Daoy (cell line): ENCODE data around the gene CACNA1D. TPM values are rescaled to one million over a fixed set of nuclear protein-coding genes. Genes with fewer than 3 reads are reported as not detected.

Source experiments
- DNase-seq: peaks from one replicate; pipeline ENCODE4 v3.0.0-alpha.2; 2015; ENCODE audit warnings: low read depth
- total RNA-seq: library from RNA; depleted of rRNA; stranded (reverse); fragments of >200 nt; shearing (Covaris generic); gene quantifications from 2 replicates; pipeline ENCODE4 v1.2.3, GENCODE V29; 2014

The CACNA1D gene
- total RNA-seq, 1 experiment from 2014 or later, result 1.4 TPM

DNA sequence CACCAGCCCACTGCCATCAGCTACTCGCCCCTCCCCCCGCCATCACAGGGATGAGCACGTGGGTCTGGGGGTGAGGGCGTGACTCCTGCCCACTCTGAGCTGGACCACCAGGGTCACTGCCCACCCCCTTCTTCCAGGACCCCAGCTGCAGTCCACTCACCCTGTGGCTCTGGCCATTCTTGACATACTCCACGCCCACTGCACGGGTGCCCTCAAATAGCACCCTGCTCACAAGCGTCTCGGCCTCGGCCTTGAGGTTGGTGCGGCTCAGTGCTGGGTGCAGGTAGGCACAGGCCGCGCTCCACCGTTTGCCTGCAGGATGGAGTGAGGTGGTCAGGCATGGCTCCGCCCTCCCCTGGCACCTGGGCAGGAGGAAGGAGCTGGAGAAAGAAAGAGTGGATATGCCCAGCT, 327.9 kb downstream of the CACNA1D start:
- DNase-seq, result no peak

DNA sequence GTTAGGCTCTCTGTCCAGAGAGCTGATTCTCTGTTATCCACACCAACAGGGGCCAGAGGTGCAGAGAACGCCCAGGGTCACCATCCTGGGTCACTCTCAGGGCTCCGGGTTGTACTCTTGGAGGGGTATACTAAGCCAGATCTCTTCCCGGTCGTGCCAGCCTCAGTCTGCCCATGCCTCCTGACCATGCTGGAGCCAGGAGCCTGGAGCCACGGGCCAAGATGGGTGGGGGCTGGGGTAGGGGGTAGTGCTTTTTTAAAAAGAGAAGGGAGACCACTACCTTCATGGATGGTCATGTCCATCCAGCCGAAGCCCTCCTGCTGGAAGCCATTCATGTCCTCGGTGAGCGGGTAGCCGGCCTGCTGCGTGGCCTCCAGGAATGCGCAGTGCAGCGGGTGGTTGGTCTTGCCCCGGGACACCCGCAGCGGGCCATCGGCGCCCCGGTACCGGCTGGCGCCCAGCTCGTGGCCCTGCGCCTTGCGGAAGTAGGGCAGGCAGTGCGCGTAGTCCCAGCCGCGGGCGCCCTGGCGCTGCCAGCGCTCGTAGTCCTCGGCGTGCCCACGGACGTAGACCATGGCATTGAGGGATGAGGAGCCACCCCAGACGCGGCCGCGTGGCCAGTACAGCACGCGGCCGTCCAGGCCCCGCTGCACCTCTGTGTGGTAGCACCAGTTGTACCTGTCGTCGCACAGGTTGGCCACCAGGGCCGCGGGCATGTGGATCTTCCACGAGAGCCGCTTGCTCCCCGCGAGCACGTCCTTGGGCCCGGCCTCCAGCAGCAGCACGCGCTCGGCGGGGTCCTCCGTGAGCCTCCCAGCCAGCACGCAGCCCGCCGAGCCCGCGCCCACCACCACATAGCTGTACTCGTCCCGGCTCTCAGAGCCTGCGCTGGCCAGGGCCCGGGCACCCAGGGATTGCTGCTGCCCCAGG, 328.9 kb downstream of the CACNA1D start:
- DNase-seq, result no peak

DNA sequence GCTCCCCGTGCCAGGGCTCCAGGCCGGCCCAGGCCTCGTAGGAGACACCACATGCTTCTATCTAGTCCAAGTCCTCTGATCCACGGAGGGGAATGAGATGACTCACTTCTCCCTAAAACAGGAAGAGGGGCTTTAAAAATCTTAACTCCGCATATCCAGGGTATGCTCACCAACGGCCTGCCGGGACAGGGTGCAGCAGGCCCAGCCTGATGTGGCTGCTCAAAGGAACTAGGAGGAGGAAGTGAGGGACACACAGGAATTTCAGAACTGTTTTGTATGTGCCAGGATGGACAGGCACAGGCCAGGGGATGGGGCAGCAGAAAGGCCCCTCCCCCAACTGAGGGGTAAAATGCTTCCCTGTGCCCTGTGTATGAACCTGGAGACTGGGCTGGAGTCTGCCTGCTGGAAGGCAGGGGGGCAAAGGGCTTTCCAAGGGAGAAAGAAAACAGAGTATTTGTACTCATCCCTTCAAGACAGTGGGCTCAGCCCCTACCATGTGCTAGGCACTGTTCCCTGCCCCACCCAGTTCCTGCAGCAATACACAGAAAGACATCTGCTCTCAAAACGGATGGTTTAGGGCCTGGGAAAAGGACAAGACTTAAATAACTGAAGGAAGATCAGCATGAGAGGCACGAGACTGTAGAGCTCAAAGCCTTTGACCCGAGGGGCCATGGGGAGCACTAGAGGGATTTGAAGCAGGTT, 329.7 kb downstream of the CACNA1D start:
- DNase-seq, result no peak

DNA sequence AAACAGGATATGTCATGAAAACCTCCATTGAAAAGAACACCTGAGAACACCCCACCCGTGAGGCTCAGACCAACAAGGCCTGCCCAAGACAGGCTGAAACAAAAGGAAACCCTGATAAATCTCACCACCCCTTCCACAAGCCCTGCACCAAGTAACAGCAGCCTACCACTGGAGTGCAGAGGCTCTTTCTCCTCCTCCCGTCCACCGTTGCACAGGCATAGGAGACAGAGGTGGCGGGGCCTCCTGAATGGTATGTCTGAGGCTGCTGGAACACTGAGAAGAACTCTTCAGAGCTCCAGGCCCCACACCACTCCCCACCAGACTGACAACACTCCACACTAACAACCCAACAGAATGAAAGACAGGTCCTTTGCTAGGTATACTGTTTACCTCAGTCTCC, 330.4 kb downstream of the CACNA1D start:
- DNase-seq, result no peak

DNA sequence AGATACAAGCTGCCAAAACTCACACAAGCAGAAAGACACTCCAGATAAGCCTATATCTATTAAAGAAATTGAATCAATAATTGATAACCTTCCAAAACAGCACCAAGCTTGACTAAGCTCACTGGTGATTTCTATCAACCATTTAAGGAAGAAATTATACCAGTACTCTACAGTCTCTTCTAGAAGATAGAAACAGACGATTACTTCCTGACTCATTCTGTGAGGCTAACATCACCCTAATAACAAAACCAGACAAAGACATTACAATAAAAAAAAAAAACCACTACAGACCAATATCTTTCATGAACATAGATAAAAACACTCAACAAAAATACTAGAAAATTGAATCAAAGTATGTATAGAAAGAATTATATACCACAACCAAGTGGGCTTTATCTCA, 331.6 kb downstream of the CACNA1D start:
- DNase-seq, result no peak

DNA sequence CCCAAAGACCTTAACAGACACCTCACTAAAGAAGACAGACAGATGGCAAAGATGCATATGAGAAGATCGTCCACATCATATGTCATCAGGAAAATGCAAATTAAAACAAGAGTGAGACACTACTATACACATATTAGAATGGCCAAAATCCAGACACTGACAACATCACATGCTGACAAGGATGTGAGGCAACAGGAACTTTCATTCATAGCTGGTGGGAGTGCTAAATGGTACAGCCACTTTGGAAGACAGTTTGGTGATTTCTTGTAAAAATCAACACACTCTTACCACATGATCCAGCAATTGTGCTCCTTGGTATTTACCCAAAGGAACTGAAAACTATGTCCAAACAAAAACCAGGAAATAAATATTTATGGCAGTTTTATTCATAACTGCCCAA, 334.2 kb downstream of the CACNA1D start:
- no peak for DNase-seq

DNA sequence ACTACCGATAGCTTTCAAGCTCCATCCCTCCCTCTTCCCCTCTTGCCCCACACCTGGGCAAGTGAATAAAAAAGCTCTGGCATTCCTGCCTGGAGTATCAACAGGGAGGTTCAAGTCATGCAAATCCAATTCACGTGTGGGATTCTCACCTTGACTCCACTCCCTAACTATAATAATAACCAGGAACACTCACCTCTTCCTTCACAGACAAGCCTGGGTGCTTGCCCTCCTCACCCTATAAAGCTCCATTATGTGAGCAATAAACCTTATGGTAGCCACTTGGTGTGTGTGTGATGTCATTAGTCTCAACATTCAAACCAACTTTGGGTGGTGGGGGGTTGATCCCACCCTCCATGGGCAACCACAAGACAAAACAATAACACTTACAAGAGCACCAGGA, 335.2 kb downstream of the CACNA1D start:
- no peak for DNase-seq

DNA sequence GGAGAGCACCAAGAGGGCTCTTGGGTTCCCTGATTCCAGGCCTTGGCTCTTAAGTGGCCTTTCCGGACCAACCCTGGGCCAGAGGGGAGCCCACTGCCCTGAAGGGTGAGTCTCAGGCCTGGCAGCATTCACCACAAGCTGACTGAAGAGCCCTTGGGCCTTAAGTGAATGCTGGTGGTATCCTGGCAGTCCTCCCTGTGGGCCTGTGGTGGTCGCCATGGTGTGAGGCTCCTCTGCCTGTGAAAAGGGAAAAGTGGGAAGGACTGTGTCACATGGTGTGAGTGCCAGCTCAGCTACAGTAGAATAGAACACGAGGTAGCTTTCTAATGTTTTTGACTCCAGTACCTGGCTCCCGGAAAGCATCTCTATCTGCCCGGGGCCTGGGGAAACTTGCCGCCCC, 336.5 kb downstream of the CACNA1D start:
- DNase-seq, result no peak

DNA sequence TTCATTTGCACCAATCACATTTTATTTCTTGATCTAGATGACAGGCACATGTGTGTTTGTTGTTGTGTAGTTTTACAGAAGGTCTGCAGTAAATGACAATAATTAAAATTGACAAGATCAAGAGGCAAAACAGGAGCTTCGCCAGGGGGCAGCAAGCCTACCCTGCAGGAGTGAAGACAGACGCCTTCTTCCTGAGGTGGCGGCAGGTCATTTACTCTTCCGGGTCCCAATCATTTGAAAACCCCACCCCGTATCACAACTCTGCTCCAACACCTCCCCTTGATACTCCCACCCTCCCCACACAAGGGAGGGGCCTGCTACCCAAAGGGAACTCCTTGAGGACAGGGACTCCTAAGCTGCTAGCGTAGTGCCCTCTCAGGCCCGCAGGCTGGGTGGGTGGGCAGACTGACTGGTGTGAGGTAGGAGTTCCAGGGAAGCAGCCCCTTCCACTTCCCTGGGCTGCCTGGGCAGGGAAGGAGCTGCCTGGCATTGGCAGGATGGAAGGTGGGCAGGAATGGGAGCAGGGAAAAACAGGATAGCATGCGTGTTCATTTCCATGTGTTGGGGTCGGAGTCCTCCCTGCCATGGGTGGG, 338.7 kb downstream of the CACNA1D start:
- no peak for DNase-seq

DNA sequence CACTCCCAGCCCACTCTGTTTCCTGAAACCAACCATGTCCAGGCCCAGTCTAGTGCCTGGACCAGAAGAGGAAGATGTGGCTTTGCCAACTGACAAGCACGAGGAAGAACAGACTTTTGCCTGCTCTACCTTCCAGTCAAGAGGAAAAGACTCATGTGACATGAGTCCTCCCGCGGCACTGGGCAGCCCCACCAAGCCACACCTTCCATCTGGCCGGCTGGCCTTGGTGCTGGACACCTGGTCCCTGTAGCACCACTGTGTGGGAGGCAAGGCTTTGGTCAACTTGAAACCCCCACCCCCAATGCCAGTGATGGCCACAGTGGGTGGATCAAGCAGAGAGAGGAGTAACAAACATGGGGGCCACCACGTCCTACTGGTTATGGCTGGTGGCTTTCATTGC, 339.3 kb downstream of the CACNA1D start:
- no peak for DNase-seq

DNA sequence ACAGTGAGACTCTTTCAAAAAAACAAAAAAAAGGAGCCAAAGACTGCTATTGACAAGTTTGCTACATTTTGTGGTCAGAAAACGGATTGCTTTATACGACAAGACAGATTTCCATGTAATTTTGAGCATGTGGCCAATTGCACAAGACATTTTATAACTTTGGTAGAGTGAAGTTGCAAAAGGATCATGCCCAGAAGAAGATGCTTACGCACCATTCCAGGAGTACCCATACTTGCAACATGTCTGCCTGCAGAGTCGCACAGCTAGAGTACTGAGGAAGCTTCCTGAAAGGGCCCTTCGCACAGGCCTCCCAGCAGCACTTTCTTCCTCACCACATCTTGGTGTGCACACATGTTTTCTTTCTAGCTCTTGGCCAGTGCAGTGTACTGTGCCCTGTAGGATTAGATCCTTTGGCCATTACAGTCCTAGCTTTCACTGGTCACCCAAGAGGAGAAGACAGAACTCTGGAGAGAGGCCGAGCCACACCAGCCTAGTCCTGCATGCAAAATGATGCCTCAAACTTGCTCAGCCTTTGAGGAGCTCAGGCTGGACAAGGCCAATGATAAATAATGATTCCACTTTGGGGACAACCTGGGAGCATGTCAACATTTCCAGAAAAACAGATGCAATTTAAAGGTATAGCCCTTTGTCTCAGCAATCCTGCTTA, 340.2 kb downstream of the CACNA1D start:
- no peak for DNase-seq

DNA sequence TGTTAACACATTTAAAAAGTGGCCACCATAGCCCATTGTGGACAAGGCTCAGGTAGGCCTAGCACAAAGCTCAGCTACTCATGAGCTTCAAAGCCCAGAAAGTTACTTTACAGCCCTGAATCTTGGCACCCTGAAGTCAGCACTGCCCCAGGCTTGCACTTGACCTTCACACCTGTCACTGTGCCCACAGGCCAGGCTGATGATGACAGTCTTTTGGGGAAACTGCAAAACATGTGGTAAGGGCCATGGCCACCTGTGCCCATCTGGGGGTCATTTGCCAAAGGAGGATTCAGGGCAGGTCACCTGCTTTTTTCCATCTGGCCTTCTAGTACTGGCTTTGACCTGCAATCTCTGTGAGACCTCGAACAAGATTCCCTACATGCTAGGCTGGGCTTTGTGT, 340.8 kb downstream of the CACNA1D start:
- no peak for DNase-seq

DNA sequence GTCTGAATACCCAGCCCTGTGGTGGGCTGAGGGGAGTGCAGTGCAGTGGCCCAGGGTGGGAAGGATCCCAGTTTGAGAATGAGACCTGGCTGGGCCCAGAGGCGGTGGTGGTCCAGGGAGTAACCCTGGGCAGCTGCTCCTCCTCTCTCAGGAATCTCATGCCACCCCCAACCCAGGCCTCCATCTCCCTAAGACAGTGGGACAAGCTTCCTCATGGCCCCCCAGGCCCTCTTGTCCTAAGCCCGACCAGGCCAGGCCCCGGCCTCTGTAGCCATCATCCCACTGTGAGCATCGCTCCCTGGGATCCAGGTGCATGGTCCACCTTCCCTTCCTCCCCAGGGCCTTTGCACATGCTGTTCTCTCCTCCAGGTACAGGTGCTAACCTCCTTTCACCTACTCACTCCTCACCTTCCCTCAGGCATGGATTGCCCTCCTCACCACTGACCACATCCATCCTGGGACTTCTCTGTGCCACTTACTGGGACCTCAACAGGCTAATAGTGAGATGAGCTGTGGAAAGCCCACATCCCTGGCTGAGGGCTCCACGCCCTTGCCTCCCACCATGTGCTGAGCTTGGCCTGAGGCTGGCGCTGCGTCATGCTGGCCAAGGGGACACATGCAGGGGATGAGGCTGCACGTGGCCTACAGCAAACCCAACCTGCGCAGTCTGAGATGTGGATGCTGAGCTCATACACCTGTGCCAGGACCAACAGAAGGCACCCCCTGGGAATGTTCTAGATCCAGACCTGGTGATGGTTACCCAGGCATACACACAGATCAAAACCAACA, 341.9 kb downstream of the CACNA1D start:
- no peak for DNase-seq

DNA sequence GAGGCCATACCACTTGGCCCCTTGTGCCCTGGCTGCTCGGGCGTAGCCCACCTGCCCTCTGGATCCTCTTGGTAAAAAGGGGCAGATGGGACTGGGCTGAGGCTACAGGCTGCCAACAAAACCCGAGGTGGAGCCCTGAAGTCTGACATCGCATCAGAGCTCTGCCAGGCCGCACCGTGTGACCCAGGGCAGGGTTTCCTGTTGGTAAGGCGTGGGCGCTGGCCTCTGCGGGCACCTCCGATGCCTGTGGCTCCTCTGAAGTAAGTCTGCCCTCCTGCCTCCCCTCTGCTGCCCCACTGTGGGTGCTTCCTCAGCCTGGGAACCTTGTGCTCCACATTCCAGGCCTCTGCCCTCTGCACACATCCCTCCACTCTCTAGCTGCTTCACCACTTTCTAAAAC, 342.9 kb downstream of the CACNA1D start:
- peak; percentile 55 for DNase-seq

DNA sequence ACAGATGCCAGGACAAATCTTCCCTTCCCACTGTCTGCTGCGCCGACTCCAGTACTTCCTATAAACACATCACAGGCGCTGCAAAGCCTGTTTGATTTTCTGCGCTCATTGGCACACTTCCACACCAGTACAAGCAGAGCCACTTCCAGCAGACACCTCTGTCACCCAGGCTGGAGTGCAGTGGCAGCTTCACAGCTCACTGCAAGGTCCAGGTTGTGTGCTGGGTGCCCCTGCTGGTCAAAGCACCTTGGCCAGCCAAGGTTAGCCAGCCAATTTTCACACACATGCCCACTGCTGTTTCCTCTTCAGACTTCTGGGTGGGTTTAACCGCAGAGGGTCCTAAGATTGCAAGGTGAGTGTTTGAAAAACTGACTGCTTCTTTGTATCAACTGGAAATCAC, 346.9 kb downstream of the CACNA1D start:
- no peak for DNase-seq

DNA sequence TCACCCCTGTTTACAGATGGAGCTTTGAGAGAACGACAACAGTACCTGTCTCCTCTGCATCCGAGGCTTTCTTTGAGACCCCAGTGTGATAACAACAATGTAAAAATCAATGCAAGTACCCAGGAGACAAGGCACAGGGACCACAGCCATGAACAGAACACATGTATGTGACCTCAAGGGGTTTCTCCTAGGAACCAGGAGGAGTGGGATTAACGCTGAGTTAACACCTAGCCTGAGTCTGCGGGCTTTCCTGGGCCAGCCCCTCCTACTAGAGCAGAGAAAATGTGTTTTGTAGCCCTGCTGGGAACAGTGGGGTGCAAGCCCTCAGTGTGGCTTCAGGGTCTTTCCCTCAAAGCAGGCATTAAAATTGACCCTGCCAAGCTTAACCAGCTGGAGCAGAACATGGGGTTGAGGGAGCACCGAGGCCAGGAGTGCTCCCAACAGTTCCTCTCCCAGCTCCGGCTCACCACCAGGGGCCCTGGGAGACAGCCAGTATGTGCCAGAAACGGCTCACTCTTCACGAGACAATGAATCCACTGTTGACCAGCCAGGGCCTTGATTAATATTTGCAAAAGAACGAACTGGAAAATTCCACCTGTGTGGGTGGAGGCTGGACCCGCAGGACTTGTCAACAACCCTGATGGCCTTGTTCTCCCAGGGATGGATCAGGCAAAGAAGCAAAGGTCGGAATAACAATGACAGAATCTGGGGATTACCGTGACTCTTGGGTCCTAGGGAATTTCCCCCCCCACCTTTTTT, 348.2 kb downstream of the CACNA1D start:
- DNase-seq, result peak; percentile 32

DNA sequence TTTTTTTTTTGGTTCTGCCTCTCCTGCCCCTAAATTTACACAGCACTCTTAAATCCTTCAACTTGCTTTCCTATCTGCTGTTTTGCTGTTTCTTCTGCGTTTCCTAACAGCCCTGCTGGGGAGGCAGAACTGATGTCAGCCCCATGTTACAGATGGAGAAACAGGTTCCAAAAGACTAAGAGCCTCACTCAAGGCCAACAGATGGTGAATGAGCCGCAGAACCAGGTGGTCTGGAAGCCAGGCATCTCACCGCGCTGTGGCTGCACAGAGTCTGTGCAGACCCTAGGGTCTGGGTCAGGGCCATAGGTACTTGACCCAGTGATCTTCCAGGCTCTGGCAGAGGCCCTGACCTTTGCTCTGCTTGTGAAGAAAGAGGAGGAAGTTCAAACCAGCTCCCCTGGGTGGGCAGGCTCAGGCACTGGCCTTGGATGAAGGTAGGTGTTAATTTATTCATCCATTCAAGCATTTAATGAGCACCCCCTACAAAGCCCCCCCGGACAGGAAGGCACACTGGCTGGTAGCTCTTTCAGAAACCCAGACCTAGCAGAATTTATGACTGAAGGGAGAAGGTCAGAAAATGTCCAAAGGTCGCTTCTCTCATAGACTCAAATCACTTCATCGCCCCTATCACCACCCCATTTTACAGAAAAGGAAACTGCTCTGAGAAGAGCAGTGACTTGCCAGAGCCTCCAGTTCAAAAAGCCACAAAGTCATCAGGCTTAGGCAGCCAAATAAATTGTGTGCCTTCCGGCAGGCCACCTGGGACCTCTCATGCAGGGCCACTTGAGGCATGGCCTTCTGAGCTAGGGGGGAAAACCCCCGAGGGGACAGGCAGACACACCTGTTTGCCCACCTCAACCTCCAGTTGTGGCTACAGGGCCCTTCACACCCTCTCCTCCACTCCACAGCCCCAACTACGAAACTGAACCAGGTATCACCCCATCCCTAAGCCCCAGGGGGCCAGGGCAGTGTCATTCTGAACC, 349.1 kb downstream of the CACNA1D start:
- DNase-seq, result no peak

DNA sequence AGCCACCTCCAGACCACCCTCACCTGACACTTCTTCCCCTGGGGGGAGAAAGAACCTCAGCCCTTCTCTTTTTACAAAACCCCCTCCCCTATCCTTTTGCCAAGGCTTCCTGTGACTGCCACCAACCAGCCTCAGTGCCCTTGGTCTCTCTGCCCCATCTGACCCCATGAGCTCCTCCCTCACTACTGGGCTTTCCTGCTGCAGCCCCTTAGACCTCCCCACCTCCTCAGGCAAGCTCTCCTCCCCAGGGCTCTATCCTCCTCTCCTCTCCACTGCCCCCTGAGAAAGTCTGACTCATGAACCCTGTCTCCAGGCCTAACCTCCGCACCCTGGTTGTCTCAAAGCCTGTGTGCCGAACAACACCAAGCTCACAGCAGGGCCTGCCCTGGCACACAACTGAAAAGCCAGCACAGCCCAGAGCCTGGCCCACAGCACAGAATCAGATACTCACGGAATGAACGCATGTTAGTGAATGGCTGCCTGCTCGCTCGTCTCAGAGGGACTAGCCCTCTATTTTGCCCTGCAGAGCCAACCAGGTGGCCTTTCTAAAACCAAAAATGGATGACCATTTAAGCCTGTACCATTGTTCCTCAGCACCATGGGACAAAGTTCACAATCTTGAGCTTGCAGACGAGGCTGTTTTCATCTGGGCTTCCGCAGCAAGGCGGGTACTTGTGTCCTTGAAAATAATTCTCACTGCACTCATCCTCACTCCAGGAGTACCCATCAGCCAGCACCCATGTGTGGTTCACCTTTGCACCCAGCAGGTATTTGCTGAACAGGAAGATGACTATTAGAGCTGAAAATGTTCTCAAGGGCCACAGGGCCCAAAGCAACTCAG, 350.1 kb downstream of the CACNA1D start:
- peak; percentile 40 for DNase-seq
